Breast epithelium (tissue), 3 donors: ENCODE results near the gene SLC35C1.

ENCODE experiments used
- POLR2A ChIP-seq: fragments of 450-650 bp; IDR thresholded peaks from one replicate; pipeline ENCODE4 v1.6.1; 2016; ENCODE audit warnings: antibody characterized with exemption, mild to moderate bottlenecking, moderate library complexity
- POLR2AphosphoS5 ChIP-seq, 3 donors: sonication (generic); formaldehyde crosslinking; IDR thresholded peaks; one replicate each; pipeline ENCODE4 v1.6.1; 2017; ENCODE audit warnings: antibody characterized with exemption in 3 of 3
- TF ChIP-seq, protein P1 (sequence below), 3 donors: fragments of 450-650 bp; IDR thresholded peaks; one replicate each; pipeline ENCODE4 v1.5.1; 2016 to 2017; ENCODE audit warnings: antibody characterized with exemption in 3 of 3, mild to moderate bottlenecking in 3 of 3, moderate library complexity in 3 of 3

DNA sequence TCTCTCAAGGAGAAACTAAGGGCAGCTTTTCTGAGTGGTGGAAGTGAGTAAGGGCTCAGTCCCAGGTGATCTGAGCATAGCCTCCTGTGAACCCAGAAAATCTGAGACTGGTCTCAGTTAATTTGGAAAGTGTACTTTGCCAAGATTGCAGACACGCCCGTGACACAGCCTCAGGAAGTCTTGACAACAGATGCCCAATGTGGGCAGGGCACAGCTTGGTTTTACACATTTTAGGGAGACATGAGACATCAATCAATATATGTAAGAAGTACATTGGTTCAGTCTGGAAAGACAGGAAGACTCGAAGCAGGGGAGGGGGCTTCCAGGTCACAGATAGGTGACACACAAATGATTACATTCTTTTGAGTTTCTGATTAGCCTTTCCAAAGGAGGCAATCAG, 28.8 kb downstream of the SLC35C1 start:
- TF ChIP-seq, protein P1, sequence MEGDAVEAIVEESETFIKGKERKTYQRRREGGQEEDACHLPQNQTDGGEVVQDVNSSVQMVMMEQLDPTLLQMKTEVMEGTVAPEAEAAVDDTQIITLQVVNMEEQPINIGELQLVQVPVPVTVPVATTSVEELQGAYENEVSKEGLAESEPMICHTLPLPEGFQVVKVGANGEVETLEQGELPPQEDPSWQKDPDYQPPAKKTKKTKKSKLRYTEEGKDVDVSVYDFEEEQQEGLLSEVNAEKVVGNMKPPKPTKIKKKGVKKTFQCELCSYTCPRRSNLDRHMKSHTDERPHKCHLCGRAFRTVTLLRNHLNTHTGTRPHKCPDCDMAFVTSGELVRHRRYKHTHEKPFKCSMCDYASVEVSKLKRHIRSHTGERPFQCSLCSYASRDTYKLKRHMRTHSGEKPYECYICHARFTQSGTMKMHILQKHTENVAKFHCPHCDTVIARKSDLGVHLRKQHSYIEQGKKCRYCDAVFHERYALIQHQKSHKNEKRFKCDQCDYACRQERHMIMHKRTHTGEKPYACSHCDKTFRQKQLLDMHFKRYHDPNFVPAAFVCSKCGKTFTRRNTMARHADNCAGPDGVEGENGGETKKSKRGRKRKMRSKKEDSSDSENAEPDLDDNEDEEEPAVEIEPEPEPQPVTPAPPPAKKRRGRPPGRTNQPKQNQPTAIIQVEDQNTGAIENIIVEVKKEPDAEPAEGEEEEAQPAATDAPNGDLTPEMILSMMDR (IDR thresholded peaks at IDR 0.05), result no peak
- no peak for TF ChIP-seq POLR2AphosphoS5 (IDR thresholded peaks at IDR 0.05)
- TF ChIP-seq POLR2A, result no peak
